GM19324 (cell line): ENCODE results near the gene TMOD4.

ENCODE experiments used
- ATAC-seq: cut with Tn5 transposase; IDR thresholded peaks from one replicate; pipeline ENCODE4 v1.9.1; 2021; ENCODE audit warnings: mild to moderate bottlenecking, moderate library complexity; ENCODE audit not compliant: unreplicated experiment, low FRiP score

Gene TMOD4

GRCh38 chr1:151176514-151177045 lies 799 bp upstream of the TMOD4 start:
- ATAC-seq: no peak

GRCh38 chr1:151175041-151175741 lies 590 bp downstream of the TMOD4 start:
- ATAC-seq: no peak

- ATAC-seq: no peak
Observed at GRCh38 chr1:151171190-151171589, 4.6 kb downstream of the TMOD4 start.

- no peak for ATAC-seq
Observed at GRCh38 chr1:151167116-151167515, 8.7 kb downstream of the TMOD4 start.

DNA sequence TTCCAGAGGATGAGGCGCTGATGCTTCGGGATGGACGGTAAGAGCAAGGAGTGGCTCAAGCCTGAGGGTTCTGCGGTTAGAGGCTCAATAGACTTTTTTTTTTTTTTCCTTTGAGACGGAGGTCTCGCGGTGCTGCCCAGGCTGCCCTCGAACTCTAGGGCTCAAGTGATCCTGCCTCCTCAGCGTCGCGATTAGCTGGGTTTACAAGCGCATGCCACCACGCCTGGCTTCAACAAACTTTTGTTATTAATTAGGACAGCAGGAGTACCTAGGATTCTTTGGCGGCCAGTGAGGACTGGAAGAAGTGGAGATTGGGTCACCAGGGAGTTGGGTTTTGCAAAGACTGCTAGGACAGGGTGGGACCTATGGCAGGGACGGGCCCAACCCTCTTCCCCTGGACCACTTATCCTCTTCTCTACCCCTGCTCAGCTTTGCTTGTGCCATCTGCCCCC lies 9.2 kb downstream of the TMOD4 start:
- no peak for ATAC-seq

- peak; percentile 95 for ATAC-seq
Observed at GRCh38 chr1:151165738-151166504, 9.9 kb downstream of the TMOD4 start, which contains the start of the genes LYSMD1 and SCNM1. Gene LYSMD1 (minus strand): TSS chr1:151165902. CDS start chr1:151165258, 644 bp downstream. Gene SCNM1 (plus strand): TSS chr1:151166144. CDS start chr1:151166153, 9 bp downstream.

DNA sequence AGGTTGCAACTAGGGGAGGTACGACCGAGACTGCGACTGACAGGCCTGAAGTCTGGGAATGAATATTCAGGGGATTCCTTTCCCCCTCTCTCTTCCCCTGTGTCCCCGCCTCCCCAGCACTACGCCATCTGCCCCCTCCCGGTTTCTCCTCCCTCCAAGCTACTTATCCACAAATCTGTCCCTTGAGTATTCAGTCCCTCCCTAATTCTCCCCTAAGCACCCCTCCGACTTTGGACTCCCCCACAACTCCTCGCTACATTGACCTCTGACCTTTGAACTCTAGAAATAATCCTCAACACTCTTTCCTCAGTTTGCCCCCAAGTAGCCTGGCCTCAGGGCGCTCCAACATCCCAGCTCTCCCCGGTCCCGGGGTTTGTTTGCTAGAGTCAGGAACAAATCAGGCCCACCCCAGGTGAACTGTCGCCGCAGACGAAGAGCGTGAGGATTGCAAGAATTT lies 10.5 kb downstream of the TMOD4 start:
- no peak for ATAC-seq

GRCh38 chr1:151164732-151165280 lies 11.0 kb downstream of the TMOD4 start:
- no peak for ATAC-seq

- no peak for ATAC-seq
Observed at GRCh38 chr1:151159373-151159772, 16.4 kb downstream of the TMOD4 start.

- ATAC-seq: no peak
Observed at GRCh38 chr1:151158751-151159251, 17.0 kb downstream of the TMOD4 start.

GRCh38 chr1:151158326-151158725 lies 17.5 kb downstream of the TMOD4 start:
- ATAC-seq: no peak

DNA sequence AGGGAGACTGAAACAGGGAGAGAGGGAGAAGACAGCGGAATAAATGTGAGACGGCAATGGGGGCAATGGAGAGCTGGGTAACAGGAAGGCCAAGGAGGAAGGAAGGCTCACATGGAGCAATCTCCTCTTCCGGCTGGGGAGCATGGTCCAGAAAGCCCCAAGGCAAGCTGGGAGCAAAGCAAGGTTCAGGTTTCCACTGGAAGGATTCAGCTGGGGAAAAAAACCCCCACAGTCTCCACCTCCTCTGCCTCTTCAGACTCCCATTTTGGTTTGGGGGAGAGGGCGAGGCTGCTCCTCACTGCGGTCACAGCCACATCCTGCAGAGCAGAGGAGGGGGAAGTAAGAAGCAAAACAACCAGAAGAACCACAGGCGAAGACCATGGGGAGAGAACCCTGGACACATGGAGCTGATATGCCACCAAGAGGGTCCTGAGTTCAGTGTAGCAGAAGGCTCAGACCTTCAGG lies 18.7 kb downstream of the TMOD4 start:
- no peak for ATAC-seq

GRCh38 chr1:151156515-151156819 lies 19.3 kb downstream of the TMOD4 start, which contains the start of gene TNFAIP8L2:
Gene TNFAIP8L2 (plus strand): TSS chr1:151156649. CDS start chr1:151158698, 2,049 bp downstream.
- peak; percentile 71 for ATAC-seq

DNA sequence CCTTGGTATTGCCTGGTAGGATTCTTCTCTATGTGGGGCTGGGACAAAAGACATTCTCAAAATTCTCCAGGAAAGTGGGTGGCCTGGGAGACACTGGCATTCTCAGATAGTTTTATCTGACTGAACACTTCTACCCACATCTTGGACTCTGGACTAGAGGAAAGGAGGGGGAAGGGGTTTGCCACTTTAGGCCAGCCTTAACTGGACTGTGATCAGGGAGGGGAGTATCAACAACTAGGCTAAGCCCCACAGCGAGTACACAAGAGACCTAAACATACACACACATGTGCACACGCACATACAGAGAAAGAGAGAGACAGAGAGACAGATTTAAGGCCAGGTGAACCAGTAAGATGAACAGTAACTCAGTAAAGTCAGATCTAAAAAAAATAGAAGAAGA lies 28.1 kb downstream of the TMOD4 start:
- no peak for ATAC-seq

DNA sequence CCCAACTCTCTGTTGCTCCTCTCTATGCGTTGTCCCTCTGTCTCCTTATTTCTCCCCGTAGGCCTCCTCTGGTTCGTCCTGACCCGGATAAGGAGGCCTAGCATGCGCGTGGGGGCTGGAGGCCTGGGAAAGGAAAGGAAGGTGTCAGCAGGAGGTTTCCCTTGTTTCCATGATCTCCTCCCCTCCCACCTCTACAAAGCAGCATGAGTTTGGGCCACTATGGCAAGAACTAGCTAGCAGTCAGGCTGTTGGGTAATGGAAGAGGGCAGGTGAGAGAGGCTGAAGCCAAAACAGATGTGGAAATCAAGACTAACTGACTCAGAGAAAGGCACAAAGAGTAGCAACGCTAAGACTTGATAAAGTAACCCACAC lies 28.7 kb downstream of the TMOD4 start:
- no peak for ATAC-seq

GRCh38 chr1:151146412-151147131 lies 29.2 kb downstream of the TMOD4 start, which contains the start of gene SEMA6C:
Gene SEMA6C (minus strand): TSS chr1:151146631. CDS start chr1:151142621, 4,010 bp downstream.
- ATAC-seq: peak; percentile 99

GRCh38 chr1:151146072-151146411 lies 29.7 kb downstream of the TMOD4 start:
- ATAC-seq: no peak

DNA sequence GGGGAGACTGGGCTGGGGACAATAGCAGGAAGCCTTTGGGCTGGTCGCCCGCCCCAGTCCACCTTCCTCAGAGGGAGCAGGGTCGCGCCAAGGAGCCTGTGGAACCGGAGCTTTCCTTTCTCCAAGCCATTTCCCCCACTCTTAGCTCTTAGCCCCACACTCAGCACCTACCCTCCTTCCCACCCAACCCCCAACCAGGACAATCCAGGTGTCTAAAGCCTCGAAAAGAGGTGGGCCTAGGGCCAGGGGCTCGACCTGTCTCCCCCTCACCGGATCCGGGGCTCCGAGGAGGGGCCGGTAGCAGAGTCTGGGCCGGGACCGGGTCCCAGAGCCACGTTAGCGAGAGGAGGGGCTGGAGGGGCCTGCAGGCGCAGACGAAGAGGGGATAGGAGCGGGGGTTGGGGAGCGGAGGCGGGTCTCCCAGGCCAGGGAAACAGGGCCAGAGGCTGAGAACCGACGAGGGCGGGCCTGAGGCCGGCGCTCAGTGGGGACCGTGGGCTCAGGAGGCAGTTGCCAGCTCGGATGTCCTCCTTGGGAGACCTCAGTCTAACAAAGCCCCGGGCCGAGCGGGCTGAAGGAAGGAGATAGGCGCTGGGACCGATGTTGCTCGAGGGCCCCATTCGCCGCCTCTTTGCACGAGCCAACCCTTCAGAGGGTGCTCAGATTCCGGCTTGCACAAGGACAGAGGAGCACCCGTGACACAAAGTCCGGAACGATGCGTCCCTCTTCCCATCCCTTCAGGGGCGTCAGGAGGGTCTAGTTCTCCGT lies 30.3 kb downstream of the TMOD4 start:
- no peak for ATAC-seq
